ENCODE results near the gene IFNL3. TPM values are rescaled to one million over a fixed set of nuclear protein-coding genes. Genes with fewer than 3 reads are reported as not detected.

The IFNL3 gene
- total RNA-seq, 1 experiment from 2014 or later = not detected

GRCh38 chr19:39252458-39252857 lies 7.7 kb upstream of the IFNL3 start:
- ATAC-seq (no peak), DNase-seq (ENCODE audit: low spot score) (no peak)
- no peak for TF ChIP-seq OVOL2 (CRISPR knock-in tag; IDR thresholded peaks at IDR 0.05; ENCODE audit: borderline replicate concordance)
- no peak for TF ChIP-seq CDX4 (CRISPR knock-in tag; IDR thresholded peaks at IDR 0.05; ENCODE audit: borderline replicate concordance)
- TF ChIP-seq ZNF425 (CRISPR knock-in tag; conservative IDR thresholded peaks at IDR 0.05) = no peak
- TF ChIP-seq RELA (CRISPR knock-in tag; IDR thresholded peaks at IDR 0.05; ENCODE audit: borderline replicate concordance) = no peak
- TF ChIP-seq STAT6 (CRISPR knock-in tag; conservative IDR thresholded peaks at IDR 0.05; ENCODE audit: low read depth) = no peak
- TF ChIP-seq CREB1 (CRISPR knock-in tag; IDR thresholded peaks at IDR 0.05) = no peak
- TF ChIP-seq ZNF281 (CRISPR knock-in tag; IDR thresholded peaks at IDR 0.05) = no peak
- TF ChIP-seq ZNF512 (CRISPR knock-in tag; IDR thresholded peaks at IDR 0.05; ENCODE audit: borderline replicate concordance) = no peak
- no peak for TF ChIP-seq IRF1 (CRISPR knock-in tag; IDR thresholded peaks at IDR 0.05)
- POLR2A ChIA-PET = no interaction called here
- Mint-ChIP-seq H3K9me3 (peaks cover 10% of the 10 kb centered on the region), H3K27me3 (ENCODE audit: low read depth) (peaks cover 81% of the 10 kb centered on the region), H3K4me1 (no peaks in the 10 kb centered on the region), H3K36me3 (no peaks in the 10 kb centered on the region), H3K4me3 (no peak overlapping the region), H3K27ac (no peak overlapping the region)
- CTCF ChIA-PET = interaction anchor here (1.1 kb wide), 1 partner anchor 75 kb away, joined by 3 read pairs; no protein-coding TSS in a partner anchor

GRCh38 chr19:39251846-39252245 lies 7.0 kb upstream of the IFNL3 start:
- Mint-ChIP-seq H3K27ac (no peak overlapping the region), H3K27me3 (ENCODE audit: low read depth) (peaks cover 82% of the 10 kb centered on the region), H3K9me3 (peaks cover 4% of the 10 kb centered on the region), H3K36me3 (no peaks in the 10 kb centered on the region), H3K4me3 (no peak overlapping the region), H3K4me1 (no peaks in the 10 kb centered on the region)
- CTCF ChIA-PET = no interaction called here
- DNase-seq (ENCODE audit: low spot score) (no peak), ATAC-seq (no peak)
- POLR2A ChIA-PET = no interaction called here
- TF ChIP-seq ZBTB21 (CRISPR knock-in tag; IDR thresholded peaks at IDR 0.05; ENCODE audit: borderline replicate concordance) (no peak), ZNF317 (CRISPR knock-in tag; IDR thresholded peaks at IDR 0.05; ENCODE audit: borderline replicate concordance, low read depth) (no peak), MAX (CRISPR knock-in tag; IDR thresholded peaks at IDR 0.05) (no peak), IRF2 (CRISPR knock-in tag; IDR thresholded peaks at IDR 0.05; ENCODE audit: borderline replicate concordance, low read depth) (no peak), USF2 (CRISPR knock-in tag; IDR thresholded peaks at IDR 0.05) (no peak), TEAD1 (CRISPR knock-in tag; IDR thresholded peaks at IDR 0.05) (no peak), ATF6 (CRISPR knock-in tag; IDR thresholded peaks at IDR 0.05) (no peak), ZSCAN18 (CRISPR knock-in tag; IDR thresholded peaks at IDR 0.05) (no peak), NR3C1 (CRISPR knock-in tag; conservative IDR thresholded peaks at IDR 0.05; ENCODE audit: low read depth) (no peak), FOXK1 (CRISPR knock-in tag; IDR thresholded peaks at IDR 0.05) (no peak)
